GM23338 (cell line): Measurements from ENCODE around the gene OR1I1.
"Not testable (repeated sequence)": the region's sequence is repeated elsewhere in the genome, so short reads cannot be mapped to it uniquely, and the experiment has no call there.

Experiments used
- CREB1 ChIP-seq: fragments of 250-450 bp; sonication (Bioruptor Pico); IDR thresholded peaks from 2 replicates; pipeline ENCODE4 v1.5.0; 2020; ENCODE audit warnings: low read depth, mild to moderate bottlenecking, moderate library complexity
- CTCF ChIP-seq, 2 experiments: fragments of 200-600 bp in 1 of 2; sonication (generic) in 1 of 2; conservative IDR thresholded peaks; 2 replicates each; pipeline versions ENCODE4 v1.5.1 to v1.6.1; 2016 to 2017; ENCODE audit warnings: antibody characterized with exemption in 2 of 2, low read depth in 2 of 2, mild to moderate bottlenecking in 2 of 2, moderate library complexity in 1 of 2
- ETS1 ChIP-seq: IDR thresholded peaks from 2 replicates; pipeline ENCODE4 v1.6.1; 2016; ENCODE audit warnings: antibody characterized with exemption
- EZH2 ChIP-seq: fragments of 200-600 bp; sonication (generic); IDR thresholded peaks from one replicate; pipeline ENCODE4 v1.8.0; 2017; ENCODE audit warnings: antibody characterized with exemption, mild to moderate bottlenecking, low read depth; ENCODE audit not compliant: unreplicated experiment
- EZH2phosphoT487 ChIP-seq: fragments of 200-600 bp; sonication (generic); IDR thresholded peaks from one replicate; pipeline ENCODE4 v1.8.1; 2018; ENCODE audit warnings: antibody characterized with exemption; ENCODE audit not compliant: unreplicated experiment
- JUNB ChIP-seq: IDR thresholded peaks from one replicate; pipeline ENCODE4 v1.6.1; 2016; ENCODE audit warnings: antibody characterized with exemption; ENCODE audit not compliant: unreplicated experiment
- POLR2AphosphoS5 ChIP-seq: IDR thresholded peaks from 2 replicates; pipeline ENCODE4 v1.6.1; 2016; ENCODE audit warnings: antibody characterized with exemption, low read depth
- STAT1 ChIP-seq: IDR thresholded peaks from one replicate; pipeline ENCODE4 v1.6.1; 2016; ENCODE audit warnings: antibody characterized with exemption; ENCODE audit not compliant: unreplicated experiment
- ZNF114 ChIP-seq: fragments of 250-450 bp; sonication (Bioruptor Pico); IDR thresholded peaks from 2 replicates; pipeline ENCODE4 v1.5.0; 2020; ENCODE audit warnings: mild to moderate bottlenecking, moderate library complexity
- ZNF331 ChIP-seq: fragments of 250-450 bp; sonication (Bioruptor Pico); IDR thresholded peaks from 2 replicates; pipeline ENCODE4 v1.5.0; 2020; ENCODE audit warnings: low read depth, mild to moderate bottlenecking, moderate library complexity
- ZNF462 ChIP-seq: fragments of 250-450 bp; sonication (Bioruptor Pico); IDR thresholded peaks from 2 replicates; pipeline ENCODE4 v1.5.0; 2020; ENCODE audit warnings: mild to moderate bottlenecking, moderate library complexity
- TF ChIP-seq, protein P1 (sequence below): IDR thresholded peaks from one replicate; pipeline ENCODE4 v1.6.1; 2018; ENCODE audit warnings: antibody characterized with exemption; ENCODE audit not compliant: unreplicated experiment

- TF ChIP-seq CTCF (conservative IDR thresholded peaks at IDR 0.05; ENCODE audit: low read depth in 2 of 2); POLR2AphosphoS5; EZH2phosphoT487; STAT1; CREB1 (CRISPR knock-in tag); EZH2; JUNB; ZNF114 (CRISPR knock-in tag); ZNF462 (CRISPR knock-in tag); ZNF331 (CRISPR knock-in tag); ETS1: not testable (repeated sequence)
- TF ChIP-seq, protein P1, sequence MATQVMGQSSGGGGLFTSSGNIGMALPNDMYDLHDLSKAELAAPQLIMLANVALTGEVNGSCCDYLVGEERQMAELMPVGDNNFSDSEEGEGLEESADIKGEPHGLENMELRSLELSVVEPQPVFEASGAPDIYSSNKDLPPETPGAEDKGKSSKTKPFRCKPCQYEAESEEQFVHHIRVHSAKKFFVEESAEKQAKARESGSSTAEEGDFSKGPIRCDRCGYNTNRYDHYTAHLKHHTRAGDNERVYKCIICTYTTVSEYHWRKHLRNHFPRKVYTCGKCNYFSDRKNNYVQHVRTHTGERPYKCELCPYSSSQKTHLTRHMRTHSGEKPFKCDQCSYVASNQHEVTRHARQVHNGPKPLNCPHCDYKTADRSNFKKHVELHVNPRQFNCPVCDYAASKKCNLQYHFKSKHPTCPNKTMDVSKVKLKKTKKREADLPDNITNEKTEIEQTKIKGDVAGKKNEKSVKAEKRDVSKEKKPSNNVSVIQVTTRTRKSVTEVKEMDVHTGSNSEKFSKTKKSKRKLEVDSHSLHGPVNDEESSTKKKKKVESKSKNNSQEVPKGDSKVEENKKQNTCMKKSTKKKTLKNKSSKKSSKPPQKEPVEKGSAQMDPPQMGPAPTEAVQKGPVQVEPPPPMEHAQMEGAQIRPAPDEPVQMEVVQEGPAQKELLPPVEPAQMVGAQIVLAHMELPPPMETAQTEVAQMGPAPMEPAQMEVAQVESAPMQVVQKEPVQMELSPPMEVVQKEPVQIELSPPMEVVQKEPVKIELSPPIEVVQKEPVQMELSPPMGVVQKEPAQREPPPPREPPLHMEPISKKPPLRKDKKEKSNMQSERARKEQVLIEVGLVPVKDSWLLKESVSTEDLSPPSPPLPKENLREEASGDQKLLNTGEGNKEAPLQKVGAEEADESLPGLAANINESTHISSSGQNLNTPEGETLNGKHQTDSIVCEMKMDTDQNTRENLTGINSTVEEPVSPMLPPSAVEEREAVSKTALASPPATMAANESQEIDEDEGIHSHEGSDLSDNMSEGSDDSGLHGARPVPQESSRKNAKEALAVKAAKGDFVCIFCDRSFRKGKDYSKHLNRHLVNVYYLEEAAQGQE, result not testable (repeated sequence)
Measured at GRCh38 chr19:15097980-15098379, 16.0 kb downstream of the OR1I1 start.
